Measurements from ENCODE around the gene TEAD1.
A peak's percentile ranks its signal among the peaks of the same experiment; 100 is the strongest.

The TEAD1 gene

GRCh38 chr11:12725863-12726682 is 51.9 kb downstream of the TEAD1 start:
- no peak overlapping the region for H3K4me3 ChIP-seq (ENCODE audit: control insufficient read depth, low read depth, low read length)
- DNase-seq (ENCODE audit: low read depth) = no peak

DNA sequence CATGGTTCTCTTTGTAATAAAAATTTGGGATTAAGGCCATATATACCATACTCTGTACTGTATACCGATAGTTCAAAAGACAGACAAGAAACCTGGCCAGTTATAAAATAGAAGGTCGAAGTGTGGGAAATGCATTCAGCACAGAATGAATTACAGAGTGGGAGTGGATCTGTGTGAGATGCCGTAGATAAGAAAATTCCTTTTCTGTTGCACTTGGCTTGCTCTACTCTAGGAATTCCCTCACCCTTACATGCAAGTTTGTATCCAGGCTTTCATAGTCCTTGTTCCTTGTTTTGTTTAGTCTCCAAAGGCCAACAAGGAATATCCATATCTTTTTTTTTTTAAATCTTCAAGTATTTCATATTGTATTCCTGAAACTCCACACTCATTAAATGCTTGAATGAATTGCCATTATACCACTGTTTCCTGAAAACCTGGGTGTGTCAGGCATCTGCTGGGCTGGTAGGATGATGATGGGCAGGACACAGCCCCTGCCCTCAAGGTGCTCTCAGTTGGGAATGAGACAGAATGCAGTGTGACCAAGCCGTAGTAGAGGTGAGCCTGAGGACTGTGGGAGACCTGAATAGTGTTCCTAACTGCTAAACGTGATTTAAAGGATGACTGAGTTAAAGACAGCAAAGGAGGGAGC is 53.5 kb downstream of the TEAD1 start:
- DNase-seq (ENCODE audit: low read depth) = no peak
- no peak overlapping the region for H3K4me3 ChIP-seq (ENCODE audit: control insufficient read depth, low read depth, low read length)

More at GRCh38 chr11:12725863-12726682, 51.9 kb downstream of the TEAD1 start:
- TF ChIP-seq CTCF (IDR thresholded peaks at IDR 0.05; ENCODE audit: control insufficient read depth, insufficient read depth, low read depth, low read length, missing control alignments) = no peak

GRCh38 chr11:12728417-12728816 is 54.2 kb downstream of the TEAD1 start:
- no peak for DNase-seq (ENCODE audit: low read depth)
- TF ChIP-seq CTCF (IDR thresholded peaks at IDR 0.05; ENCODE audit: control insufficient read depth, insufficient read depth, low read depth, low read length, missing control alignments) = no peak
- no peak overlapping the region for H3K4me3 ChIP-seq (ENCODE audit: control insufficient read depth, low read depth, low read length)

More for the DNA sequence above, 53.5 kb downstream of the TEAD1 start:
- TF ChIP-seq CTCF (IDR thresholded peaks at IDR 0.05; ENCODE audit: control insufficient read depth, insufficient read depth, low read depth, low read length, missing control alignments) = no peak

- no peak for DNase-seq (ENCODE audit: low read depth)
- H3K4me3 ChIP-seq (ENCODE audit: control insufficient read depth, low read depth, low read length) = no peak overlapping the region
- TF ChIP-seq CTCF (IDR thresholded peaks at IDR 0.05; ENCODE audit: control insufficient read depth, insufficient read depth, low read depth, low read length, missing control alignments) = no peak
Observed at GRCh38 chr11:12729941-12730340, 55.7 kb downstream of the TEAD1 start.

DNA sequence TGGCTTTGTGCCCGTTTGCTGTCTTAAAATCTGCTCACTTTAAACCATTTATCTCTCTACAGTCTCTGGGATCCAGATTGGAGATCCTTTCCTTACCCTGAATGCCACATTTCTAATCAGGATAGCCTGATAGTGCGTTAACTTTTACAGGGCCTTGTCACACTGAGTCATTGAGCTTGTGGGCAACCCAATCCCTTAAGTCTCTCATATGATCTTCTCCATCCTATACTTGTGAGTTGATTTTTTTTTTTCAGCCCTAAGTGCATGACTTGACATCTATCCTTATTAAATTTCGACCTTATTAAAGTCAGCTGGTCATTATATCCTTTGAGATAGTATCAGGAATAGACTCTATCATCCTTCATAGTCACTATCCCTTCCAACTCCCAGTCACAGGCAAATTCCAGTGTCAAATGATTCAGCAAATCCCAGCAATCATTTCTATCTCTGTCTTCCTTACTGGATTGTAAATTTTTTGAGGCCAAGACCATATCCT is 57.7 kb downstream of the TEAD1 start:
- TF ChIP-seq CTCF (IDR thresholded peaks at IDR 0.05; ENCODE audit: control insufficient read depth, insufficient read depth, low read depth, low read length, missing control alignments) = no peak
- no peak overlapping the region for H3K4me3 ChIP-seq (ENCODE audit: control insufficient read depth, low read depth, low read length)
- peak; percentile 52 for DNase-seq (ENCODE audit: low read depth)

DNA sequence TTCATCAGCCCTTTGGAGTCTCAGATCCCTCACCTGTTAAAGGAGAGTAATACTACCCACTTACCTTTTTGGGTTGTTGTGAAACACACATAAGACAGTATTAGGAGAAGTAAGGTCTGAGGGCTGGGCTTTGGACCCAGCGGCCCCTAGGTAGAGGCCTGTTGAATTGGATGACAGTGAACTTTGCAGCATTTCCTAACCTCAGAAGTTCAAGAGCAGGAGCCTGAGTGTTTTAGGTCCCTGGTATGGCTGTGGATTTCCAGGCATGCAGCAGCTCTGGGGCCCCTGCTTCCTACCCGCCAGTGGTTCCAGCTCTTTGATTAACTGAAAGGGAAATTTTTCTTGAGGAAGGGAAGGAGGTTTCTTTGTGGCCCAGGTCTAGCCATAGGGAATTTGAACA is 58.9 kb downstream of the TEAD1 start:
- H3K4me3 ChIP-seq (ENCODE audit: control insufficient read depth, low read depth, low read length) = no peak overlapping the region
- no peak for TF ChIP-seq CTCF (IDR thresholded peaks at IDR 0.05; ENCODE audit: control insufficient read depth, insufficient read depth, low read depth, low read length, missing control alignments)
- no peak for DNase-seq (ENCODE audit: low read depth)
